Measurements from ENCODE around the gene PVRIG. TPM values are rescaled to one million over a fixed set of nuclear protein-coding genes. Genes with fewer than 3 reads are reported as not detected.
"Not testable (repeated sequence)": the region's sequence is repeated elsewhere in the genome, so short reads cannot be mapped to it uniquely, and the experiment has no call there.

PVRIG gene
- total RNA-seq, 4 donors from 2014 or later: 0.27 TPM; not detected in 3

GRCh38 chr7:100217934-100218333 lies 1.8 kb upstream of the PVRIG start:
- 0 to 11% methylated on average over 1 of the region's 5 CpGs for WGBS, 2 donors (ENCODE audit: low coverage in 1 of 2)
- H3K36me3 ChIP-seq: peaks cover 0 to 31% of the 10 kb centered on the region in 2 donors
- not testable (repeated sequence) for H3K4me3 ChIP-seq, H3K9me3 ChIP-seq, H3K27me3 ChIP-seq, ATAC-seq, H3K27ac ChIP-seq
- H3K4me1 ChIP-seq: peaks cover 0 to 13% (median 2%) of the 10 kb centered on the region in 3 donors
- peak in 3 of 4 experiments; percentile 33 to 63 (median 39) for TF ChIP-seq CTCF (IDR thresholded peaks at IDR 0.05)

- Histone ChIP-seq H3K9me3 (no peaks in the 10 kb centered on the region), H3K36me3 (peaks cover 0 to 43% of the 10 kb centered on the region in 2 donors), H3K27me3 (no peaks in the 10 kb centered on the region), H3K4me3 (no peak overlapping the region), H3K4me1 (peaks cover 0 to 13% (median 2%) of the 10 kb centered on the region in 3 donors), H3K27ac (no peak overlapping the region)
- ATAC-seq: no peak
- WGBS, 2 donors (ENCODE audit: low coverage in 1 of 2): 75% methylated on average over 6 of the region's 10 CpGs; no CpG with 5 or more reads in 1 of the 2 donors
- TF ChIP-seq CTCF (IDR thresholded peaks at IDR 0.05): no peak
- no peak for TF ChIP-seq POLR2A (IDR thresholded peaks at IDR 0.05)
- TF ChIP-seq EP300 (IDR thresholded peaks at IDR 0.05): no peak
- TF ChIP-seq POLR2AphosphoS5 (IDR thresholded peaks at IDR 0.05): no peak
Observed at GRCh38 chr7:100219271-100219737, 445 bp upstream of the PVRIG start.

GRCh38 chr7:100220586-100221230 lies 959 bp downstream of the PVRIG start:
- Histone ChIP-seq H3K27me3 (no peaks in the 10 kb centered on the region), H3K36me3 (peaks cover 0 to 49% of the 10 kb centered on the region in 2 donors), H3K4me1 (peaks cover 0 to 7% (median 0%) of the 10 kb centered on the region in 3 donors), H3K27ac (peak overlapping the region in 1 of 4 donors; percentile 33), H3K9me3 (no peaks in the 10 kb centered on the region), H3K4me3 (peak overlapping the region in 1 of 2 donors; percentile 14)
- 68 to 100% methylated on average over 1 to 3 of the region's 22 CpGs for WGBS, 2 donors (ENCODE audit: low coverage in 1 of 2)
- TF ChIP-seq CTCF (IDR thresholded peaks at IDR 0.05) (no peak), POLR2A (IDR thresholded peaks at IDR 0.05) (no peak), POLR2AphosphoS5 (IDR thresholded peaks at IDR 0.05) (no peak), EP300 (IDR thresholded peaks at IDR 0.05) (no peak)
- ATAC-seq: no peak

- WGBS, 2 donors (ENCODE audit: low coverage in 1 of 2): 65% methylated on average over 2 of the region's 5 CpGs; no CpG with 5 or more reads in 1 of the 2 donors
- Histone ChIP-seq H3K9me3 (no peaks in the 10 kb centered on the region), H3K4me1 (peaks cover 0 to 1% (median 0%) of the 10 kb centered on the region in 3 donors), H3K4me3 (no peak overlapping the region), H3K36me3 (peaks cover 0 to 49% of the 10 kb centered on the region in 2 donors), H3K27me3 (no peaks in the 10 kb centered on the region), H3K27ac (peak overlapping the region in 1 of 4 donors; percentile 33)
- no peak for ATAC-seq
- no peak for TF ChIP-seq POLR2A (IDR thresholded peaks at IDR 0.05)
Observed at GRCh38 chr7:100221231-100221718, 1.5 kb downstream of the PVRIG start.

- Histone ChIP-seq H3K27me3 (no peaks in the 10 kb centered on the region), H3K36me3 (peaks cover 0 to 49% of the 10 kb centered on the region in 2 donors), H3K4me3 (no peak overlapping the region), H3K9me3 (no peaks in the 10 kb centered on the region), H3K4me1 (no peaks in the 10 kb centered on the region), H3K27ac (no peak overlapping the region)
- TF ChIP-seq CTCF (IDR thresholded peaks at IDR 0.05) (no peak), POLR2AphosphoS5 (IDR thresholded peaks at IDR 0.05) (no peak), EP300 (IDR thresholded peaks at IDR 0.05) (no peak)
- WGBS, 2 donors (ENCODE audit: low coverage in 1 of 2): 74% methylated on average over 6 of the region's 14 CpGs; no CpG with 5 or more reads in 1 of the 2 donors
- no peak for ATAC-seq
Observed at GRCh38 chr7:100221767-100222444, 2.2 kb downstream of the PVRIG start.
